GM19395 (cell line): ENCODE results near the gene CADM1.

ENCODE experiments used
- ATAC-seq: cut with Tn5 transposase; IDR thresholded peaks from one replicate; pipeline ENCODE4 v1.9.1; 2021; ENCODE audit warnings: mild to moderate bottlenecking, moderate library complexity; ENCODE audit not compliant: unreplicated experiment

The CADM1 gene

GRCh38 chr11:115324581-115325432 is 179.4 kb downstream of the CADM1 start:
- peak; percentile 86 for ATAC-seq

GRCh38 chr11:115322553-115323203 is 181.5 kb downstream of the CADM1 start:
- ATAC-seq, result no peak

- ATAC-seq, result no peak
Measured at GRCh38 chr11:115321605-115322289, 182.5 kb downstream of the CADM1 start.

GRCh38 chr11:115317277-115318185 is 186.7 kb downstream of the CADM1 start:
- ATAC-seq, result no peak

GRCh38 chr11:115316696-115317095 is 187.5 kb downstream of the CADM1 start:
- ATAC-seq, result no peak

GRCh38 chr11:115314330-115314920 is 189.8 kb downstream of the CADM1 start:
- ATAC-seq, result no peak

- no peak for ATAC-seq
Measured at GRCh38 chr11:115313224-115313838, 190.9 kb downstream of the CADM1 start.

GRCh38 chr11:115311949-115312348 is 192.3 kb downstream of the CADM1 start:
- no peak for ATAC-seq

GRCh38 chr11:115306689-115307088 is 197.5 kb downstream of the CADM1 start:
- ATAC-seq, result no peak

GRCh38 chr11:115304774-115305472 is 199.3 kb downstream of the CADM1 start:
- ATAC-seq, result no peak

GRCh38 chr11:115303929-115304531 is 200.2 kb downstream of the CADM1 start:
- ATAC-seq, result no peak

- ATAC-seq, result no peak
Measured at GRCh38 chr11:115302946-115303703, 201.1 kb downstream of the CADM1 start.

GRCh38 chr11:115300660-115301428 is 203.4 kb downstream of the CADM1 start:
- ATAC-seq, result no peak

GRCh38 chr11:115298300-115299012 is 205.8 kb downstream of the CADM1 start:
- no peak for ATAC-seq

- ATAC-seq, result no peak
Measured at GRCh38 chr11:115297330-115297729, 206.9 kb downstream of the CADM1 start.

- ATAC-seq, result no peak
Measured at GRCh38 chr11:115291325-115291724, 212.9 kb downstream of the CADM1 start.

- no peak for ATAC-seq
Measured at GRCh38 chr11:115290893-115291292, 213.3 kb downstream of the CADM1 start.
